Thymus (tissue), 11 donors: ENCODE results near the gene KRT73. TPM values are rescaled to one million over a fixed set of nuclear protein-coding genes. Genes with fewer than 3 reads are reported as not detected.

Experiments
- DNase-seq, 9 donors: peaks; one replicate each; pipeline ENCODE4 v3.0.0-alpha.2; 2013; ENCODE audit warnings: low spot score in 9 of 9, low read depth in 6 of 9, missing footprints in 1 of 9
- H3K27ac ChIP-seq, 2 donors: one replicate each; pipeline ENCODE4 v1.5.1; 2013; ENCODE audit warnings: control low read depth in 1 of 2, low read depth in 1 of 2, low read length in 1 of 2, mild to moderate bottlenecking in 1 of 2, moderate library complexity in 1 of 2
- H3K27me3 ChIP-seq, 2 donors: one replicate each; pipeline ENCODE4 v1.5.1; 2013; ENCODE audit warnings: low read length in 1 of 2; ENCODE audit not compliant: control insufficient read depth in 2 of 2, insufficient read depth in 1 of 2
- H3K36me3 ChIP-seq, 2 donors: one replicate each; pipeline ENCODE4 v1.5.1; 2013; ENCODE audit warnings: low read length in 1 of 2, mild to moderate bottlenecking in 1 of 2, moderate library complexity in 1 of 2; ENCODE audit not compliant: control insufficient read depth in 2 of 2, insufficient read depth in 2 of 2
- H3K4me1 ChIP-seq, 2 donors: one replicate each; pipeline ENCODE4 v1.5.1; 2013; ENCODE audit warnings: low read length in 2 of 2; ENCODE audit not compliant: control insufficient read depth in 2 of 2, insufficient read depth in 2 of 2
- H3K4me3 ChIP-seq, 2 donors: one replicate each; pipeline ENCODE4 v1.5.1; 2013; ENCODE audit warnings: low read length in 2 of 2, control low read depth in 1 of 2, mild to moderate bottlenecking in 1 of 2
- H3K9me3 ChIP-seq, 2 donors: one replicate each; pipeline ENCODE4 v1.5.1; 2013; ENCODE audit warnings: low read length in 1 of 2, mild to moderate bottlenecking in 1 of 2; ENCODE audit not compliant: control insufficient read depth in 2 of 2, insufficient read depth in 1 of 2
- WGBS: extraction: QIAGEN DNeasy Blood & Tissue Kit; methylation state at CpG from one replicate; pipeline ENCODE4 v1.1.7; 2013; 5-methylcytosine and 5-hydroxymethylcytosine counted together
- polyA plus RNA-seq: library from polyadenylated mRNA; stranded (reverse); fragments of 200-250 nt; gene quantifications from one replicate; pipeline ENCODE4 v1.2.3, GENCODE V29; 2013
- total RNA-seq: library from RNA; stranded (reverse); fragments of 120-200 nt; gene quantifications from one replicate; pipeline ENCODE4 v1.2.4, GENCODE V29; 2013
- donor health status: healthy.

The KRT73 gene
- total and polyA plus RNA-seq, 2 donors = 0.28 to 1.9 TPM

DNA sequence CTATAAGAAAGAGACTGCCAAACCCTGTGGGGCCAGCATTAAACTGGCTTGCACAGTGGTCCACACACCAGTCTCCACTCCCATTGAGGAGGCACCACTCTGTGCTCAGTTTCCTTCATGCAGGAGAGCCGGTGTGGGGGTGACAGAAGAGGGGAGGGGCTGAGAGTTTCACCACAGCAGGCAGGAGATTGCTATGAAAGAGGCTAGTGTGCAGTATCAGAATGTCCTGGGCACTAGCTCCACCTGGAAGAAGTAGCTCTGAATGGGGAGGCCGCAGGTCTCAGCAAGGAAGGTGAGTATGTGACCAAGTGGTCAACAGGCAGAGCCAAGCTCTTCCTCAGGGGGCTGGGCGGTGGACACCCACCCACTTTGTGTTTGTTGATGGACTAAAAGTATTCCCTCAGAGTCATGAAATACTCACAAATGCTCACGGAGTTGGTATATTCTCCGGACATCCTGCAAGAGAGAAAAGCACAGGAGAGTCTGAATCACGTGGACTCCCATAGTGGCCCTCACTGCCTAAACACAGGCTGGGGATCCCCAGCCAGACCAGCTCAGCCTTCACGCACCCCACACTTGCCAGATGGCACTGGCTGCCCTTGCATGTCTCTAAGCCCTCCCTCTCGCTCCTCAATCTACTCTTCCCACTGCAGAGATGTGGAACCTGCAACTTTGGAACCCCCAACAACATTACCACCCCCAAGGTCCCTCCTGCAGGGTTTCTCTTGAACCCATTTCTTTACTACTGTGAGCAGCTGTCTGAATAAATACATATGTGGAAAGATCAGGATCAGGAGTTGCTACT is 9.3 kb downstream of the KRT73 start:
- Histone ChIP-seq H3K36me3 (no peaks in the 10 kb centered on the region), H3K27me3 (no peaks in the 10 kb centered on the region), H3K27ac (peak overlapping the region in 1 of 2 donors; percentile 3), H3K9me3 (no peaks in the 10 kb centered on the region), H3K4me3 (no peak overlapping the region), H3K4me1 (peaks cover 22 to 64% of the 10 kb centered on the region in 2 donors)
- WGBS = 93% methylated on average over 8 of the region's 8 CpGs
- peak in 1 of 9 donors; percentile 30 for DNase-seq

DNA sequence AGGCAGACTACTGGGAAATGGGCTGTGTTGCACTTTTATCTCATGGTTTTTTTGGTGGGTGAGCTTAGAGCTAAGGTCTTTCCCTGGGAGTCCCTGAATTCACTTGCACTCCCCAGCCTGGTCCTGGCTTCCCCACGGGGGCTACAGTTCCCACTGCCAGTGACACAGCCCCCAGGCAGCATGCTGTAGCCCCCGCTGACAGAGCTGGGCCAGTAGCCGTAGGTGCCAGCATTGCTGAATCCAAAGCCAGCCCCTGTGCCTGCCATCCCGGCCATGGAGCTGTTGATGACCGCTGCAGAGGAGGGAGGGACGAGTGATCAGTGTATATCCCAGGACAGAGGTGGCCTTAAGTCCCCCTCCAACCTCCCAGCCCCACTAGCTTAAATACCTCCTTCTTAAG is 10.2 kb downstream of the KRT73 start:
- 97% methylated on average over 6 of the region's 6 CpGs for WGBS
- H3K27ac ChIP-seq = peak overlapping the region in 1 of 2 donors; percentile 54
- DNase-seq = no peak

DNA sequence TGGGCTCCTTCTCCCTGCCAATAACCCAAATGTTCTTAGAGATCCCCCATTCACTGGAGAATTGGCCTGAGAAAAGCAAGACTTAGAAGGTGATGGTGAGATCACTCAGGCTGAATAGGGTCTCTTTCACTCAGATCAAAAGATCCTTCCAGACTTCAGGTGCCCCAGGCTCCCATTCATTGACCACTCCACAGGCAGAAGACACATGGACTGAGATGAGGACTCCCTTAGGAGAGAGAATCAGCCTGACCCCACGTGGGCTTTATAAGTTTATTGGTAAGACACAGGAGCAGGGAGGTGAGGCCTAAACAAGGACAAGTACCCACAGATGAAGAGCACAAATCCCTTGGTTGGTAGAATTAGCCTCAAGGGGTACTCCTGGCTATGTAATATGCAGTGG is 11.0 kb downstream of the KRT73 start:
- H3K36me3 ChIP-seq = no peaks in the 10 kb centered on the region
- no peak for DNase-seq
- no peak overlapping the region for H3K27ac ChIP-seq
- H3K4me1 ChIP-seq = peaks cover 13 to 54% of the 10 kb centered on the region in 2 donors
- peaks cover 0 to 6% of the 10 kb centered on the region in 2 donors for H3K27me3 ChIP-seq
- WGBS = 90% methylated on average over 1 of the region's 1 CpG
- no peak overlapping the region for H3K4me3 ChIP-seq
- H3K9me3 ChIP-seq = no peaks in the 10 kb centered on the region

More for the DNA sequence above, 10.2 kb downstream of the KRT73 start:
- no peaks in the 10 kb centered on the region for H3K27me3 ChIP-seq
- no peaks in the 10 kb centered on the region for H3K36me3 ChIP-seq
- no peak overlapping the region for H3K4me3 ChIP-seq
- peaks cover 16 to 59% of the 10 kb centered on the region in 2 donors for H3K4me1 ChIP-seq
- H3K9me3 ChIP-seq = no peaks in the 10 kb centered on the region

DNA sequence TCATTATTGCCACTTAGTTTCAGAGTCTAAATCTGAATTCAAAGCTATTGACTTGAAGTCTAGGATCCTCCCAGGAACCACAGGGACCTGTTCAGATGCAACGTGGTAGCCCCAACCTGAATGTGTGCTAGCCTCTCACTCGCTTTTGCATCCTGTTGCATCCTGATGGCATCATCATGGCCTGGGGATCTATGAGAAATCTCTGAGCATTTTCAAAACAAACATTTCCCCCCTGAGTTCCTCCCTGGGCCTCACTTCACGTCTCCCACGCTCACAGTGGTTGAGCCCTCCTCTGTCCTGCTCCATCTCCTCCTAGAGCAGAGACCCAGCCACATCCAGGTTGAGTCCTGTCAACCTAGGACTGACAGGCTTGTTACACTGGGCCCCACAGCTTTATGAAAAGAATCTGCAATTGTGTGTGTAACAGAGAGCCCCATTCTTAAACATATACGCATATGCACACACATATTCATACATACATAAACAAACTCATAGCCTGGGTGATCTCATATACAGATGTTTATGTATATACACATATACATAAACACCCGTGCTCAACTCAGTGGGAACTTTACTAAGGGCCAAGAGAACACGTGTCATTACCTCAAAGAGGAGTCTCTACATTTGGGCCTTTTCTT is 11.7 kb downstream of the KRT73 start:
- Histone ChIP-seq H3K4me1 (peaks cover 13 to 53% of the 10 kb centered on the region in 2 donors), H3K27ac (no peak overlapping the region), H3K4me3 (no peak overlapping the region), H3K27me3 (peaks cover 1 to 11% of the 10 kb centered on the region in 2 donors), H3K9me3 (no peaks in the 10 kb centered on the region), H3K36me3 (no peaks in the 10 kb centered on the region)
- 87% methylated on average over 7 of the region's 7 CpGs for WGBS
- DNase-seq = no peak

DNA sequence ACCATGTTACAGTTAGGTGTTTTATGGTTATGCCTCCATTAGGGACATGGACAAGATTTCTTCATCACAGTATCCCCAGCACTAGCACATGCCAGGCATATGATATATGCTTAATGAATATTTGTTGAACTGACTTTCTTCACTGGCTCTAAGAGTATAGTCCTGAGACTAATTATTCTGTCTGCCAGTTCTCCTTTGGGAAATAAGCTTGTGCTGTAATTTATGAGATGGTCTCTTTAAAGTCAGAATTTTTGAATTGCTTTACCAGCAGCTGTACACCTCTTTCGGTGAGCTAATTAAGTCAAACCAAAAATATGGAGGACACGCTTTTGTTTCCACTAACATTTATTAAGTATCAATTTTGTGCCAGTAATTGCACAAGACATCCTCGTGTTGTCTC is 12.3 kb downstream of the KRT73 start:
- DNase-seq = no peak
- 96% methylated on average over 3 of the region's 3 CpGs for WGBS
- peaks cover 13 to 47% of the 10 kb centered on the region in 2 donors for H3K4me1 ChIP-seq
- no peak overlapping the region for H3K4me3 ChIP-seq
- H3K36me3 ChIP-seq = no peaks in the 10 kb centered on the region
- peaks cover 6 to 17% of the 10 kb centered on the region in 2 donors for H3K27me3 ChIP-seq
- H3K9me3 ChIP-seq = no peaks in the 10 kb centered on the region
- H3K27ac ChIP-seq = no peak overlapping the region

DNA sequence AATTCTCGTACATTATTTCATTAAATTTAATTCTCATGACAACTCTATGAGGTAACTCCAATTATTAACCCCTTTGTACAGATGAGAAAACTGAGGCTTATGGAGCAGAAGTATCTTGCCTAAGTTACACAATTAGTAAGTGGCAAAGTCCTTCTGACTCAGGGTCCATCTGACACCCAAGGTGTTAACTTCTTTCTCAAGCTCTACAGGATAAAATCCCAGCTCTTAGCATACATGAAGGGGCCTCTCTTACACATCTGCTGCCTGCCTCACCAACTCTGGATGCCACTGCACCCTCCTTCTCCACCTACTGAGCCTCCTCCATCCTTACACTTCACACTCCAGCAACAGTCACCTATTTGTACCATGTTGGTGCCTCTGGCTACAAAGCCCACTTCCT is 12.8 kb downstream of the KRT73 start:
- H3K27me3 ChIP-seq = peaks cover 10 to 23% of the 10 kb centered on the region in 2 donors
- peaks cover 13 to 41% of the 10 kb centered on the region in 2 donors for H3K4me1 ChIP-seq
- DNase-seq = no peak
- 93% methylated on average over 1 of the region's 1 CpG for WGBS
- H3K4me3 ChIP-seq = no peak overlapping the region
- H3K27ac ChIP-seq = no peak overlapping the region
- H3K36me3 ChIP-seq = no peaks in the 10 kb centered on the region
- no peaks in the 10 kb centered on the region for H3K9me3 ChIP-seq

DNA sequence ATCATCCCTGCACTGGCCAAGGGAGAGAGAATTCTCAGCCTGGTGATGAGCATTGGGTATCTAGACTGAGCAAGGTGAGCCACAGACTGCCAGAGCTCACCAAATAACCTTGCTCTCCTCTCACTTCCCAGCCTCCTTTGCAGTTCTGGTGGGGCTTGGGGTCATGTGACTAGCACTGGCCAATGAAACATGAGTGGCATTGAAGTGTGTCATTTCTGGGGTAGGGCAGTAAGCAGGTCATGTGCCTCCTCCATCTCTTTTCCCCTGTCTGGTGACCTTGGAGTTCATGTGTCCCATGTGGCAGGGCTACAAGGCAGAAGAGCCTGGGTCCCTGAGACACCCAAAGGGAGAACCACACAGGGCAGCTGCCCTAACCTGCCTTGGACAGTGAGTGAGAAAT is 13.5 kb downstream of the KRT73 start:
- DNase-seq = no peak
- Histone ChIP-seq H3K27me3 (peaks cover 14 to 29% of the 10 kb centered on the region in 2 donors), H3K4me3 (no peak overlapping the region), H3K4me1 (peaks cover 13 to 34% of the 10 kb centered on the region in 2 donors), H3K27ac (peak overlapping the region in 1 of 2 donors; percentile 36), H3K36me3 (no peaks in the 10 kb centered on the region), H3K9me3 (no peaks in the 10 kb centered on the region)

DNA sequence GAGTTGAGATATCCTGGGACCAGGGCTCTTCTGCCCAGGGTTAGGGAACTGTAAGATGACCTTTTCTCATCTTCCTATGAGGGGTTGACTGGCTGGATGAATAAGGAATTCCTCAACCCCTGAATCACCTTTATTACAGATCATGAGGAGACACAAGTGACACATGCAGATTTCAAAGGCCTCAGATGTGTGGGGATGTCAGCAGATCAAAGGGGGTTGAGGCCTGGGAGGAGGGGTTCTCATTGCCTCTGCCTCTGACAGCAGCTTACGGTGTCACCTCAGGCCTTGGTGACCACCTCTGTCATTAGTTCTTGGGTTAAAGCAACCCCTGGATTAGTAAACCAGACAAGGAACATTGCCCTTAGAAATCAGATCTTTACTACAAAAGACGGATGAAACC is 15.0 kb downstream of the KRT73 start:
- Histone ChIP-seq H3K27ac (no peak overlapping the region), H3K4me1 (peaks cover 7 to 23% of the 10 kb centered on the region in 2 donors), H3K9me3 (no peaks in the 10 kb centered on the region), H3K36me3 (no peaks in the 10 kb centered on the region), H3K4me3 (no peak overlapping the region), H3K27me3 (peaks cover 15 to 41% of the 10 kb centered on the region in 2 donors)
- peak in 2 of 9 donors; percentile 51 to 53 for DNase-seq
- WGBS = 56% methylated on average over 2 of the region's 2 CpGs

DNA sequence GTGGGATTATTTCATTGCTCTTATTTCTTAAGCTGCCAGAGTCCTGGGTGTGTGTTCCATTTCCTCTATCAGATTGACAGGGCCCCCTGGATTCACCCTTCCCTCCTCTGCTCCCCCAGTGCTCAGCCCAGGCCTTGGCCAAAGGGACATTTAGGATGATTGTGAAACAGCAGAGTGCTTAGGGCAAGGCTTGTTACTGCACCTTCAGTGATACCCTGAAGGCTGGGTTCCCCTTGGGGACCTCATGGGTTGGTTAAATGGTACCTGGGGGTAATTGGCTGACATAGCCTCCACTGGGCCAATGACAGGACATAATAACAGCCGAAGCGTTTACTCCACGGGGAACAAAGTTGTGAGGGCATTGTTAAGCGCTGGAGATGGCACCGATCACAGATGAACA is 15.8 kb downstream of the KRT73 start:
- no peak for DNase-seq
- Histone ChIP-seq H3K36me3 (no peaks in the 10 kb centered on the region), H3K4me1 (peaks cover 0 to 15% of the 10 kb centered on the region in 2 donors), H3K27ac (no peak overlapping the region), H3K9me3 (no peaks in the 10 kb centered on the region), H3K27me3 (peaks cover 15 to 47% of the 10 kb centered on the region in 2 donors), H3K4me3 (no peak overlapping the region)
- 98% methylated on average over 5 of the region's 5 CpGs for WGBS
